Skeletal muscle satellite cell (primary cell): Measurements from ENCODE around the gene JMJD1C.
"Not testable (repeated sequence)": the region's sequence is repeated elsewhere in the genome, so short reads cannot be mapped to it uniquely, and the experiment has no call there.

ENCODE experiments used
- H3K27me3 ChIP-seq: 2 replicates; pipeline ENCODE4 v1.7.0; 2013; ENCODE audit warnings: low read length; ENCODE audit not compliant: control insufficient read depth, insufficient read depth
- H3K36me3 ChIP-seq: 2 replicates; pipeline ENCODE4 v1.7.0; 2013; ENCODE audit warnings: mild to moderate bottlenecking, control low read depth, low read length; ENCODE audit not compliant: insufficient read depth
- H3K4me1 ChIP-seq: 2 replicates; pipeline ENCODE4 v1.7.0; 2013; ENCODE audit warnings: low read length; ENCODE audit not compliant: control insufficient read depth, insufficient read depth
- H3K4me2 ChIP-seq: 2 replicates; pipeline ENCODE4 v1.7.0; 2013; ENCODE audit warnings: mild to moderate bottlenecking, low read length
- H3K4me3 ChIP-seq: 2 replicates; pipeline ENCODE4 v1.7.0; 2013; ENCODE audit warnings: low read length
- H3K9ac ChIP-seq: 2 replicates; pipeline ENCODE4 v1.7.0; 2013; ENCODE audit warnings: mild to moderate bottlenecking, low read depth, low read length, moderate library complexity
- H3K9me3 ChIP-seq: replicated peaks from 2 replicates; pipeline ENCODE4 v1.7.0; 2013; ENCODE audit warnings: mild to moderate bottlenecking, control low read depth, low read length

The JMJD1C gene

GRCh38 chr10:63241841-63242281 is 223.9 kb downstream of the JMJD1C start:
- Histone ChIP-seq H3K4me3 (no peak overlapping the region), H3K9ac (no peak overlapping the region), H3K9me3 (no peaks in the 10 kb centered on the region), H3K4me1 (peaks cover 22% of the 10 kb centered on the region), H3K27me3 (no peaks in the 10 kb centered on the region), H3K4me2 (no peak overlapping the region), H3K36me3 (no peaks in the 10 kb centered on the region)

- H3K4me2 ChIP-seq: no peak overlapping the region
- no peaks in the 10 kb centered on the region for H3K27me3 ChIP-seq
- H3K4me1 ChIP-seq: peaks cover 19% of the 10 kb centered on the region
- H3K4me3 ChIP-seq: no peak overlapping the region
- H3K9ac ChIP-seq: no peak overlapping the region
- no peaks in the 10 kb centered on the region for H3K9me3 ChIP-seq
- no peaks in the 10 kb centered on the region for H3K36me3 ChIP-seq
Observed at GRCh38 chr10:63240807-63241206, 225.0 kb downstream of the JMJD1C start.

- no peaks in the 10 kb centered on the region for H3K36me3 ChIP-seq
- no peak overlapping the region for H3K4me3 ChIP-seq
- H3K4me2 ChIP-seq: no peak overlapping the region
- peaks cover 22% of the 10 kb centered on the region for H3K4me1 ChIP-seq
- no peaks in the 10 kb centered on the region for H3K27me3 ChIP-seq
- no peak overlapping the region for H3K9ac ChIP-seq
- no peaks in the 10 kb centered on the region for H3K9me3 ChIP-seq
Observed at GRCh38 chr10:63238501-63238900, 227.3 kb downstream of the JMJD1C start.

- Histone ChIP-seq H3K4me1 (peaks cover 22% of the 10 kb centered on the region), H3K9me3 (no peaks in the 10 kb centered on the region), H3K27me3 (no peaks in the 10 kb centered on the region), H3K36me3 (no peaks in the 10 kb centered on the region), H3K9ac (no peak overlapping the region), H3K4me2 (no peak overlapping the region), H3K4me3 (no peak overlapping the region)
Observed at GRCh38 chr10:63237396-63237795, 228.4 kb downstream of the JMJD1C start.

GRCh38 chr10:63236113-63236935 is 229.5 kb downstream of the JMJD1C start:
- Histone ChIP-seq H3K4me2 (peak overlapping the region; percentile 65), H3K36me3 (no peaks in the 10 kb centered on the region), H3K9ac (no peak overlapping the region), H3K27me3 (no peaks in the 10 kb centered on the region), H3K4me1 (peaks cover 22% of the 10 kb centered on the region), H3K4me3 (no peak overlapping the region), H3K9me3 (no peaks in the 10 kb centered on the region)

- H3K27me3 ChIP-seq, H3K4me3 ChIP-seq, H3K36me3 ChIP-seq, H3K4me2 ChIP-seq, H3K9me3 ChIP-seq, H3K9ac ChIP-seq: not testable (repeated sequence)
- H3K4me1 ChIP-seq: peaks cover 19% of the 10 kb centered on the region
Observed at GRCh38 chr10:63235136-63235535, 230.6 kb downstream of the JMJD1C start.

- no peak overlapping the region for H3K9ac ChIP-seq
- peaks cover 13% of the 10 kb centered on the region for H3K4me1 ChIP-seq
- no peak overlapping the region for H3K4me2 ChIP-seq
- no peaks in the 10 kb centered on the region for H3K27me3 ChIP-seq
- H3K36me3 ChIP-seq: peaks cover 2% of the 10 kb centered on the region
- no peaks in the 10 kb centered on the region for H3K9me3 ChIP-seq
- no peak overlapping the region for H3K4me3 ChIP-seq
Observed at GRCh38 chr10:63229161-63229560, 236.6 kb downstream of the JMJD1C start.

GRCh38 chr10:63228237-63228636 is 237.5 kb downstream of the JMJD1C start:
- Histone ChIP-seq H3K9me3 (no peaks in the 10 kb centered on the region), H3K4me2 (no peak overlapping the region), H3K4me3 (no peak overlapping the region), H3K36me3 (peaks cover 2% of the 10 kb centered on the region), H3K4me1 (peaks cover 13% of the 10 kb centered on the region), H3K27me3 (no peaks in the 10 kb centered on the region), H3K9ac (no peak overlapping the region)

- H3K4me3 ChIP-seq: no peak overlapping the region
- peaks cover 13% of the 10 kb centered on the region for H3K4me1 ChIP-seq
Observed at GRCh38 chr10:63227207-63227895, 238.4 kb downstream of the JMJD1C start.

GRCh38 chr10:63224241-63224640 is 241.5 kb downstream of the JMJD1C start:
- Histone ChIP-seq H3K36me3 (peaks cover 8% of the 10 kb centered on the region), H3K4me2 (no peak overlapping the region), H3K9ac (no peak overlapping the region), H3K4me1 (peaks cover 13% of the 10 kb centered on the region), H3K4me3 (no peak overlapping the region), H3K9me3 (no peaks in the 10 kb centered on the region), H3K27me3 (no peaks in the 10 kb centered on the region)

More at GRCh38 chr10:63227207-63227895, 238.4 kb downstream of the JMJD1C start:
- H3K27me3 ChIP-seq: no peaks in the 10 kb centered on the region
- H3K36me3 ChIP-seq: peaks cover 2% of the 10 kb centered on the region
- peak overlapping the region; percentile 37 for H3K4me2 ChIP-seq
- no peak overlapping the region for H3K9ac ChIP-seq
- H3K9me3 ChIP-seq: no peaks in the 10 kb centered on the region

GRCh38 chr10:63221950-63222349 is 243.8 kb downstream of the JMJD1C start:
- Histone ChIP-seq H3K9ac (no peak overlapping the region), H3K9me3 (no peaks in the 10 kb centered on the region), H3K4me2 (no peak overlapping the region), H3K27me3 (no peaks in the 10 kb centered on the region), H3K4me1 (peaks cover 7% of the 10 kb centered on the region), H3K36me3 (peaks cover 8% of the 10 kb centered on the region), H3K4me3 (no peak overlapping the region)
